ENCODE results near the gene JCAD.

GRCh38 chr10:30036811-30037210 lies 22.6 kb downstream of the JCAD start:
- TF ChIP-seq, protein P1, sequence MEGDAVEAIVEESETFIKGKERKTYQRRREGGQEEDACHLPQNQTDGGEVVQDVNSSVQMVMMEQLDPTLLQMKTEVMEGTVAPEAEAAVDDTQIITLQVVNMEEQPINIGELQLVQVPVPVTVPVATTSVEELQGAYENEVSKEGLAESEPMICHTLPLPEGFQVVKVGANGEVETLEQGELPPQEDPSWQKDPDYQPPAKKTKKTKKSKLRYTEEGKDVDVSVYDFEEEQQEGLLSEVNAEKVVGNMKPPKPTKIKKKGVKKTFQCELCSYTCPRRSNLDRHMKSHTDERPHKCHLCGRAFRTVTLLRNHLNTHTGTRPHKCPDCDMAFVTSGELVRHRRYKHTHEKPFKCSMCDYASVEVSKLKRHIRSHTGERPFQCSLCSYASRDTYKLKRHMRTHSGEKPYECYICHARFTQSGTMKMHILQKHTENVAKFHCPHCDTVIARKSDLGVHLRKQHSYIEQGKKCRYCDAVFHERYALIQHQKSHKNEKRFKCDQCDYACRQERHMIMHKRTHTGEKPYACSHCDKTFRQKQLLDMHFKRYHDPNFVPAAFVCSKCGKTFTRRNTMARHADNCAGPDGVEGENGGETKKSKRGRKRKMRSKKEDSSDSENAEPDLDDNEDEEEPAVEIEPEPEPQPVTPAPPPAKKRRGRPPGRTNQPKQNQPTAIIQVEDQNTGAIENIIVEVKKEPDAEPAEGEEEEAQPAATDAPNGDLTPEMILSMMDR (conservative IDR thresholded peaks at IDR 0.05 in 1 of 2, IDR thresholded peaks at IDR 0.05 in 1 of 2; ENCODE audit: low read depth in 1 of 2, low read length in 2 of 2) = no peak
- TF ChIP-seq EZH2 (IDR thresholded peaks at IDR 0.05; ENCODE audit: low read length, missing control alignments) = no peak
